PFSK-1 (cell line): ENCODE data around the gene NEDD9.

Experiments used
- FOXP2 ChIP-seq: optimal IDR thresholded peaks from 2 replicates; pipeline ENCODE3; 2011; ENCODE audit warnings: borderline replicate concordance, control low read depth, inconsistent platforms; ENCODE audit not compliant: insufficient read depth; ENCODE audit errors: extremely low read length, extremely low read depth
- POLR2AphosphoS5 ChIP-seq: IDR thresholded peaks from 2 replicates; pipeline ENCODE4 v1.6.1; 2012; ENCODE audit warnings: low read depth, mild to moderate bottlenecking, control low read depth, low read length, moderate library complexity
- REST ChIP-seq, 2 experiments: IDR thresholded peaks; 2 replicates each; pipeline versions ENCODE4 v1.6.1 to v1.8.0; 2011 to 2012; ENCODE audit warnings: low read depth in 2 of 2, low read length in 2 of 2, control low read depth in 1 of 2, inconsistent platforms in 1 of 2, mild to moderate bottlenecking in 1 of 2, moderate library complexity in 1 of 2; ENCODE audit not compliant: insufficient read depth in 1 of 2
- SIN3A ChIP-seq: IDR thresholded peaks from 2 replicates; pipeline ENCODE4 v1.6.1; 2012; ENCODE audit warnings: mild to moderate bottlenecking, low read length, moderate library complexity, borderline replicate concordance; ENCODE audit not compliant: insufficient read depth
- TAF1 ChIP-seq: IDR thresholded peaks from 2 replicates; pipeline ENCODE4 v1.6.1; 2012; ENCODE audit warnings: low read length, control low read depth, borderline replicate concordance; ENCODE audit not compliant: insufficient read depth

- TF ChIP-seq TAF1 = peak; percentile 1; the same call in 1 of the 2 replicates
- TF ChIP-seq POLR2AphosphoS5 = peak; percentile 23
- no peak for TF ChIP-seq REST (IDR thresholded peaks at IDR 0.05; ENCODE audit: insufficient read depth in 1 of 2, low read depth in 2 of 2, low read length in 2 of 2)
- no peak for TF ChIP-seq FOXP2
- TF ChIP-seq SIN3A = no peak
These were observed 530 bp upstream of the NEDD9 start for GRCh38 chr6:11232770-11233626.
